GM12891 (cell line): Measurements from ENCODE around the gene AGPAT4.
"Not testable (repeated sequence)": the region's sequence is repeated elsewhere in the genome, so short reads cannot be mapped to it uniquely, and the experiment has no call there.

Source experiments
- DNase-seq: peaks from one replicate; pipeline ENCODE4 v3.0.0; 2011; ENCODE audit warnings: low spot score; ENCODE audit not compliant: insufficient read length
- FAIRE-seq: peaks from 2 replicates; lab custom pipeline; 2011; peaks lifted over from hg19 to GRCh38; lab: Jason Lieb, UNC
- PAX5 ChIP-seq: IDR thresholded peaks from 2 replicates; pipeline ENCODE4 v1.6.1; 2011; ENCODE audit warnings: low read length, moderate library complexity, mild to moderate bottlenecking; ENCODE audit not compliant: insufficient read depth, severe bottlenecking
- POLR2A ChIP-seq: IDR thresholded peaks from 2 replicates; pipeline ENCODE4 v1.6.1; 2011; ENCODE audit warnings: low read depth, low read length, control low read depth
- POLR2AphosphoS5 ChIP-seq: IDR thresholded peaks from 2 replicates; pipeline ENCODE4 v1.6.1; 2011; ENCODE audit warnings: low read depth, low read length, control low read depth
- POU2F2 ChIP-seq: IDR thresholded peaks from 2 replicates; pipeline ENCODE4 v1.6.1; 2011; ENCODE audit warnings: low read depth, mild to moderate bottlenecking, control low read depth, low read length, moderate library complexity
- SPI1 ChIP-seq: IDR thresholded peaks from 2 replicates; pipeline ENCODE4 v1.6.1; 2011; ENCODE audit warnings: low read depth, low read length, control low read depth
- TAF1 ChIP-seq: IDR thresholded peaks from 2 replicates; pipeline ENCODE4 v1.6.1; 2011; ENCODE audit warnings: low read depth, low read length, control low read depth

The AGPAT4 gene

DNA sequence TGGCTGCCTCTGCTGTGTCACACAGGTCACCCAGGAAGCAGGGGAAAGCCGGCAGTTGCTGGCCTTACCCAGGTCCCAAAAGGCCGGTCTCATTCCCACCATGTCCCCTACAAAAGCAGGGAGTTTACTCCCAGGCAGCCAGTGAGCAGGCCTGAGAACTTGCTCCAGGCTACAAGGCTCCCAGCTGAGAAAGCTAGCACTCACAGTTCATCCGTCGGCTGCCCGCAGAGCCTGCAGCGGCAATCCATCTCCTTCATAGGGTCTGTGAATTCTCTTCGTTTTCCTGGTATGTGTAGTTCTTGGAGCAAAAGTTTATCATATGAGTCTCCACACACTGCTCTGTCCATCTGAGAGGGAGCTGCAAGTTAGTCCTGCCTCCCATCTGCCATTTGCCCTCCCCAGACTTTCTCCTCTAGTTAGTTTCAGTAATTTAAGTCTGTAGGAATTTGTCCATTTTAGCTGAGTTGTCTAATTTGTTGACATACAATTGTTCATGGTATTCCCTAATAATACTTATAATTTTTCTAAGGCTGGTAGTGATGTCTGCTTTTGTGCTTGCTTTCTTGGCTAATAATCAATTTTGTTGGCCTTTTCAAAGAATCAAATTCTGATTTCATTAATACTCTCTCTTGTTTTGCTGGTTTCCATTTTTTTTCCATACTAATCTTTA lies 146.7 kb downstream of the AGPAT4 start:
- no peak for TF ChIP-seq SPI1
- no peak for TF ChIP-seq TAF1
- no peak for TF ChIP-seq POLR2AphosphoS5
- no peak for TF ChIP-seq POLR2A
- no peak for TF ChIP-seq PAX5
- TF ChIP-seq POU2F2 = no peak
- DNase-seq (no peak), FAIRE-seq (no peak)

DNA sequence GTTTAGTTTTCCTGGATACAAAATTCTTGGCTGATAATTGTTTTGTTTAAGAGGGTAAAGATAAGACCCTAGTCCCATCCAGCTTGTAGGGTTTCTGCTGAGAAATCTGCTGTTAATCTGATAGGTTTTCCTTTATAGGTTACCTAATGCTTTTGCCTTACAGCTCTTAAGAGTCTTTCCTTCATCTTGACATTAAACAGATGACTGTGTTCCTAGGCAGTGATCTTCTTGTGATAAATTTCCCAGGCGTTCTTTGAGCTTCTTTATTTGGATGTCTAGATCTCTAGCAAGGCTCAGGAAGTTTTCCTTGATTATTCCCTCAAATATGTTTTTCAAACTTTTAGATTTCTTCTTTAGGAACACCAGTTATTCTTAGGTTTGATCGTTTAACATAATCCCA lies 148.3 kb downstream of the AGPAT4 start:
- DNase-seq (no peak), FAIRE-seq (no peak)
- no peak for TF ChIP-seq POLR2AphosphoS5
- no peak for TF ChIP-seq POU2F2
- TF ChIP-seq PAX5 = no peak
- TF ChIP-seq SPI1 = no peak
- no peak for TF ChIP-seq POLR2A
- TF ChIP-seq TAF1 = no peak

DNA sequence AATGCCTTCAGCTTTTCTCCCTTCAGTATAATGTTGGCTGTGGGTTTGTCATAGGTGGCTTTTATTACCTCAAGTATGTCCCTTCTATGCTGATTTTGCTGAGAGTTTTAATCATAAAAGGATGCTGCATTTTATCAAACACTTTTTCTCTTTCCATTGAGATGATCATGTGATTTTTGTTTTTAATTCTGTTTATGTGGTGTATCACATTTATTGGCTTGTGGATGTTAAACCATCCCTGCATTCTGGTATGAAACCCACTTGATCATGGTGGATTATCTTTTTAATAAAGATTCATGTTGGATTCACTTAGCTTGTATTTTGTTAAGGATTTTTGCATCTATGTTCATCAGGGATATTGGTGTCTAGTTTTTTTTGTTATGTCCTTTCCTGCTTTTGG lies 150.5 kb downstream of the AGPAT4 start:
- not testable (repeated sequence) for FAIRE-seq

DNA sequence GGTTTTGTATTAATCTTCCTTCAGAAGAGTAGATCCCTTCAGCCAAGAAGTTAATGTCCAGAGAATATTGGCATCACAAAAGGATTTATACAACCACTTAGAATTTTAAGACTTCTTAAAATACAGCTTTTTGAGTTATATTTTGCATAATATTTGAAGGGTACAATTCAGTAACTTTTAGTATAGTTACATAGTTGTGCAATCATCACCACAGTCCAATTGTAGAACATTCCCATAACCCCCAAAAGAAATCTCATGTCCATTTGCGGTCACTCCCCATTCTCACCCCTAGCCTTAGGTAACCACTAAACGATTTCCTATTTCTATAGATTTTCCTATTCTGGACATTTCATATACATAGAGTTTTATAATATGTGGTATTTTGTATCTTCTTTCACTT lies 155.9 kb downstream of the AGPAT4 start:
- FAIRE-seq (no peak), DNase-seq (no peak)
- TF ChIP-seq POU2F2 = no peak
- no peak for TF ChIP-seq POLR2AphosphoS5
- no peak for TF ChIP-seq POLR2A
- no peak for TF ChIP-seq SPI1
- TF ChIP-seq PAX5 = no peak
- no peak for TF ChIP-seq TAF1

More for the DNA sequence above, 150.5 kb downstream of the AGPAT4 start:
- DNase-seq = not testable (repeated sequence)

DNA sequence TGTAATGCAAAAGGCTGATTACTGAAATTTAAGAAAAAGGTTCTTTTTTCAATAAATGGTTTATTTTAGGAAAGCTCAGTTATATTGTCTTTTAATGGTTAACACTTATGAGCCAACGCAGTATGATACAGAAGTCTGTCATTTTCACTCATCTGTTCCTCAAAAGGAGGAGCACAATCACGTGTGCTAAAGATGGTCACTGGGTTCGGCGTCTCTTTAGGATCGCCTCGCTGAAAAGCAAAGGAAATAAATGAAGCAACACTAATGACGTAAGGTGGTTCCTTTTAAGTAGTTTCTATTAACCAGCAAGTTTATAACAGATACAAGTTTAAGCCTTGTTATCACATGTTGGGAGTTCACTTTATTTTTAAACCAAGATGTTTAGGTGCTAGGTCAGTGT lies 156.6 kb downstream of the AGPAT4 start:
- TF ChIP-seq PAX5 (no peak), POU2F2 (no peak), POLR2A (no peak), TAF1 (no peak), SPI1 (no peak), POLR2AphosphoS5 (no peak)
- DNase-seq (no peak), FAIRE-seq (no peak)

DNA sequence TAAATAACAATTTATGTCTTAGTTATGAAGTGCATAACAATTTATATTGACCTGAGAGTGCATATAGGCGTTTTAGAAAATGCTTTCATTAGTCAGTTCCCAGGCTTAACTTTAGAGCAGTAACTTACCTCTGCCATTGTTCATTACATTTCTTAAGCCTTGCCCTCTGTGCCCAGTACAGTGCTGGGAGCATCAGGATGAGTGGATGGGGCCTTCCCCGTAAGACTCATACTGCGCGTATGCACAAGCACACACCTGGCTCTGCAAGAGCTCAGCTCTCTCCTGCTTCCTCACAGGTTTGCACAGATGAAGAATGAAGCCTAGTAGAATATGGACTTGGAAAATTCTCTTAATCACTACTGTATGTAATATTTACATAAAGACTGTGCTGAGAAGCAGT lies 157.3 kb downstream of the AGPAT4 start:
- DNase-seq = no peak
- no peak for TF ChIP-seq POLR2AphosphoS5
- TF ChIP-seq POU2F2 = no peak
- TF ChIP-seq POLR2A = no peak
- TF ChIP-seq SPI1 = no peak
- TF ChIP-seq TAF1 = no peak
- TF ChIP-seq PAX5 = no peak
- FAIRE-seq = no peak

DNA sequence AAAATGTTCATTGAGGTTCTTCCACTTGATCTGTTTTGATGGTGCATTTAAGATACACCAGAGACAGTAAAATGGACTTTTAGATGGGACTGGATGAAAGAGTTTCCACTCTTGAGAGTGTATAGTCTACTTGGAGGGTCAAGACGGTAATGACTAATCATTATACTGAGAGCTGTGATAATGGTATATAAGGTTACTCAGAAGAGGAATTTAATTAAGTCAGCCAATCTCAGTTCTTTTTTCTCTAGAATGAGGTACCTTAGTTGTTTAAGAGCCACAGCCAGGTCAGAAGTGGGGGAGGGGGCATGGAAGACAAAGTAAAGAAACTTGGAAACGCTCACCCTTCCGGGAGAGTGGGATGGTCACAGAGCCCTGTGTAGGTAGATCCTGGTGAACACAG lies 158.4 kb downstream of the AGPAT4 start:
- TF ChIP-seq SPI1 (peak; percentile 40; the same call in 1 of the 2 replicates), PAX5 (no peak)
- DNase-seq (no peak), FAIRE-seq (no peak)

DNA sequence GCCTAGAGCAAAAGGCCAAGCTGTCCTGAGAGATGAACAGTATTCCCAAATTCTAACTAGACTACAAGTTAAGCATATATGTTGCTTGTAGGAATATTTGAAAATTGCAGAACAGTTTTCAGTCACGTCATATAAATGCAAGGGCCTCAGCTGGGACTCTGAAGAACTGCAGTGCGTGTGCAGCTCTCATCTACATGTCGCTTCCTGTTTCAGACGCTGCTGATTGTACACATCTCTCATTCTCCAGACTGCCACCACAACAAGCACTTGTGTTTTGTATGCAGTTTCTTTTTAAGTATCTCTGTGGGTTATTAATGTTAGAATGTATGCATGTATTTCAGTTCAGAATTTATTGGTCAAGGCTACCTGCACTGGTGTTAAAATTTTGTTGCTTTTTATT lies 162.6 kb downstream of the AGPAT4 start:
- FAIRE-seq = no peak

DNA sequence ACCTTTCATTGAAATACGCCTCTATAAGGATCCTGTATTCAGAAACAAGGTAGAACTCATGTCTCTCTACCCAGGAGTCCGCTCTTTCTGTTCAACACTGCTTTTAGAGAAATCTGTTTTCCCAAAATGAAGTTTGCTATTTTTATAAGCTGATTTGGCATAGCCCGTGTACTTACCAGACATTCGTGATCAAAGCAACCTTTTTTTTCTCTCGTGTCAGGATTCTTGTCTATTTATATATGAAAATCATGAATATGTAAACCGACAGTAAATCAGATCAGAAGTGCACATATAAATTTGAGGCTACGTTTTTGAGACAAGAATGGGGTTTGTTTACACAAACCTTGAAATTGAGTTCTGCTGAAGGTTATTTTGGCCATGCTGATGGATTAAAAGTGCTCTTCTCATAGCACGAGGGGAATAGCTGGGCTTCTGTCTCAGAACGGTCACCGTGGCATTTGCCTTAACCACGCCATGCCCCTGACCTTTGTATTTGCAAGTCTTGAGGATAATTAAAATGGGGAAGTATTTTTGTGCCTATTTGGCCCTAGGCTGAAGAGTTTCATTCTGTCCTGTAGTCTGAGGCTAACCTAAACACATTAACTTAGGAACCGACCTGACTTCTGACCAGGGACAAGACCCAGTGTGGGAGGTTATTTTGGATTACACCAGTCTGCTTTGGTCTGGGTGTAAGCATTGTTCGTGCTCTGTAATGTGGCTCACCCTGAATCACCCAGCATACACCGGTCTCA lies 163.7 kb downstream of the AGPAT4 start:
- FAIRE-seq = no peak
- no peak for DNase-seq
- TF ChIP-seq TAF1 (no peak), POLR2A (no peak), SPI1 (no peak), POLR2AphosphoS5 (no peak), POU2F2 (no peak), PAX5 (no peak)

More for the DNA sequence above, 162.6 kb downstream of the AGPAT4 start:
- TF ChIP-seq SPI1 = 0 out of 2 replicates have a peak, but pooled peaks have one; percentile 7
- no peak for TF ChIP-seq TAF1
- DNase-seq = no peak

DNA sequence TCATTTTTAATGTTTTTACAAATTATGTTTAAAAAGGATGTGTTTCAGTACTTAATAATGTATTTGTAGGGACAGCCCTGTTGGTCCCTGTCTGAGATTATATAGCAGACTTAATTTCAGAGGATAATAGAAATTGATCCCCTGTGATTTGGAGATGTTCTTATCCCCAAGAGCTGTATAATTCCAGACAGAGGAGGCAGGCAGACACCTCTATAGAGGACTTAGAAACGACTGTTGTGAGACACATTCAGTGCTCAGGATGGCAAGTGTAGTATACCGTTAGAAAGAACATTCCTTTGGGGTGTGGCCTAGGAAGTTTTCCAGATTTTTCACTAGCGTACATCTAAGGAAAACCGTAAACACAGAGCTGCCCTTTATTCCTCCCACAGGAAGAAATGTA lies 164.5 kb downstream of the AGPAT4 start:
- FAIRE-seq (no peak), DNase-seq (no peak)
- no peak for TF ChIP-seq TAF1
- no peak for TF ChIP-seq POLR2AphosphoS5
- TF ChIP-seq POU2F2 = no peak
- TF ChIP-seq PAX5 = no peak
- no peak for TF ChIP-seq SPI1
- TF ChIP-seq POLR2A = no peak
